K562 (cell line): ENCODE data around the gene RIMOC1. TPM values are rescaled to one million over a fixed set of nuclear protein-coding genes. Genes with fewer than 3 reads are reported as not detected.

ENCODE experiments used
- ARID1B ChIP-seq: fragments of 450-650 bp; IDR thresholded peaks from 2 replicates; pipeline ENCODE4 v1.6.1; 2016; ENCODE audit warnings: antibody characterized with exemption, mild to moderate bottlenecking, inconsistent platforms
- CREBBP ChIP-seq: IDR thresholded peaks from one replicate; pipeline ENCODE4 v1.6.1; 2012; ENCODE audit warnings: low read depth, mild to moderate bottlenecking, control low read depth, inconsistent platforms, low read length
- DMBX1 ChIP-seq: fragments of 250-450 bp; sonication (Bioruptor Pico); IDR thresholded peaks from 2 replicates; pipeline ENCODE4 v1.8.0; 2022; ENCODE audit warnings: inconsistent platforms, mild to moderate bottlenecking, moderate library complexity, borderline replicate concordance
- FOXM1 ChIP-seq, 2 experiments: fragments of 450-650 bp in 1 of 2; sonication (generic) in 1 of 2; formaldehyde crosslinking in 1 of 2; IDR thresholded peaks; 2 replicates each; pipeline versions ENCODE4 v1.6.1 to v1.9.0; 2017 to 2022; ENCODE audit warnings: low read depth in 2 of 2, mild to moderate bottlenecking in 2 of 2, missing genetic modification reagents in 1 of 2, moderate library complexity in 1 of 2
- HDAC1 ChIP-seq, 2 experiments: fragments of 450-650 bp; IDR thresholded peaks; 2 replicates each; pipeline ENCODE4 v1.6.1; 2016 to 2017; ENCODE audit warnings: inconsistent platforms in 1 of 2, mild to moderate bottlenecking in 1 of 2, moderate library complexity in 1 of 2
- HIVEP1 ChIP-seq: fragments of 250-450 bp; sonication (Bioruptor Pico); IDR thresholded peaks from 2 replicates; pipeline ENCODE4 v1.4.0; 2020; ENCODE audit warnings: mild to moderate bottlenecking
- HNRNPK ChIP-seq: fragments of 200-400 bp; formaldehyde crosslinking; IDR thresholded peaks from one replicate; pipeline ENCODE4 v1.6.1; 2018; ENCODE audit warnings: mild to moderate bottlenecking, low read depth, low read length; ENCODE audit not compliant: poor library complexity, severe bottlenecking
- PHF8 ChIP-seq: fragments of 200-600 bp; sonication (generic); IDR thresholded peaks from 2 replicates; pipeline ENCODE4 v1.6.1; 2012; ENCODE audit warnings: mixed run types, mild to moderate bottlenecking, inconsistent platforms, low read length, moderate library complexity, borderline replicate concordance
- POLR2A ChIP-seq: fragments of 450-650 bp; conservative IDR thresholded peaks from 2 replicates; pipeline ENCODE4 v1.6.1; 2016
- STAG1 ChIP-seq: sonication (generic); formaldehyde crosslinking; IDR thresholded peaks from 2 replicates; pipeline ENCODE4 v1.5.0; 2020; ENCODE audit warnings: missing genetic modification reagents, borderline replicate concordance
- TAF1 ChIP-seq: IDR thresholded peaks from 2 replicates; pipeline ENCODE4 v1.6.1; 2011; ENCODE audit warnings: mild to moderate bottlenecking, low read length, moderate library complexity; ENCODE audit not compliant: insufficient read depth, control insufficient read depth, severe bottlenecking; ENCODE audit errors: extremely low read depth
- ZC3H4 ChIP-seq: sonication (generic); formaldehyde crosslinking; IDR thresholded peaks from 2 replicates; pipeline ENCODE4 v1.9.0; 2021; ENCODE audit warnings: missing genetic modification reagents, borderline replicate concordance
- ZNF146 ChIP-seq: IDR thresholded peaks from one replicate; pipeline ENCODE4 v1.6.1; 2018; ENCODE audit warnings: missing compliant biosample characterization; ENCODE audit not compliant: unreplicated experiment
- ZNF347 ChIP-seq: fragments of 450-650 bp; formaldehyde crosslinking; IDR thresholded peaks from 2 replicates; pipeline ENCODE4 v1.4.0; 2020; ENCODE audit warnings: low read depth, mild to moderate bottlenecking, moderate library complexity
- ZNF507 ChIP-seq: conservative IDR thresholded peaks from 2 replicates; pipeline ENCODE4 v1.6.1; 2017; ENCODE audit warnings: missing genetic modification characterization, missing compliant biosample characterization
- ZNF766 ChIP-seq: fragments of 200-800 bp; sonication (Bioruptor generic); conservative IDR thresholded peaks from 2 replicates; pipeline ENCODE4 v1.6.1; 2016; ENCODE audit warnings: missing genetic modification characterization, missing compliant biosample characterization
- polyA plus RNA-seq, 8 experiments: library from polyadenylated mRNA; depleted of rRNA in 4 of 8; stranded (reverse) in 5 of 8; unstranded in 3 of 8; fragments of >200 nt; fragmentation: Nextera tagmentation in 2 of 8; fragmentation: Illumina TruSeq in 1 of 8; extraction: Ambion mirVana in 2 of 8; extraction: Trizol in 1 of 8; gene quantifications; 2 replicates each; pipeline versions ENCODE4 v1.2.1 to v1.2.3, GENCODE V29; 2011 to 2014; ENCODE audit warnings: inconsistent platforms in 1 of 8, missing spikeins in 1 of 8
- total RNA-seq, 7 experiments: library from RNA; depleted of rRNA in 6 of 7; stranded (reverse); fragments of >200 nt in 6 of 7; fragmentation: Illumina TruSeq in 2 of 7; extraction: Trizol in 2 of 7; gene quantifications; 2 replicates each; pipeline versions ENCODE4 v1.2.1 to v1.2.3, GENCODE V29; 2011 to 2021; ENCODE audit warnings: low replicate concordance in 1 of 7
- TF ChIP-seq, protein P1 (sequence below), 2 experiments: fragments of 450-650 bp in 1 of 2; sonication (generic) in 1 of 2; formaldehyde crosslinking; conservative IDR thresholded peaks; 2 replicates each; pipeline versions ENCODE4 v1.4.0 to v1.8.1; 2020 to 2022; ENCODE audit warnings: mild to moderate bottlenecking in 1 of 2, missing genetic modification reagents in 1 of 2
- TF ChIP-seq, protein P2 (sequence below): fragments of 450-650 bp; conservative IDR thresholded peaks from 2 replicates; pipeline ENCODE4 v1.6.1; 2016; ENCODE audit warnings: missing genetic modification characterization, low read depth, mild to moderate bottlenecking, control low read depth, missing compliant biosample characterization
- TF ChIP-seq, protein P3 (sequence below): sonication (generic); formaldehyde crosslinking; IDR thresholded peaks from 2 replicates; pipeline ENCODE4 v1.9.0; 2022; ENCODE audit warnings: mild to moderate bottlenecking, missing genetic modification reagents
- TF ChIP-seq, protein P4 (sequence below): fragments of 250-450 bp; sonication (Bioruptor Pico); IDR thresholded peaks from 2 replicates; pipeline ENCODE4 v1.4.0; 2020
- TF ChIP-seq, protein P5 (sequence below): fragments of 450-650 bp; formaldehyde crosslinking; IDR thresholded peaks from 2 replicates; pipeline ENCODE4 v1.4.0; 2020; ENCODE audit warnings: mild to moderate bottlenecking, moderate library complexity

The RIMOC1 gene
- total and polyA plus RNA-seq, 9 of the 15 experiments (the other 6 are each of a cell fraction or from before 2014, with no cell fraction given): 11.6 to 63.1 (median 30.8) TPM

DNA sequence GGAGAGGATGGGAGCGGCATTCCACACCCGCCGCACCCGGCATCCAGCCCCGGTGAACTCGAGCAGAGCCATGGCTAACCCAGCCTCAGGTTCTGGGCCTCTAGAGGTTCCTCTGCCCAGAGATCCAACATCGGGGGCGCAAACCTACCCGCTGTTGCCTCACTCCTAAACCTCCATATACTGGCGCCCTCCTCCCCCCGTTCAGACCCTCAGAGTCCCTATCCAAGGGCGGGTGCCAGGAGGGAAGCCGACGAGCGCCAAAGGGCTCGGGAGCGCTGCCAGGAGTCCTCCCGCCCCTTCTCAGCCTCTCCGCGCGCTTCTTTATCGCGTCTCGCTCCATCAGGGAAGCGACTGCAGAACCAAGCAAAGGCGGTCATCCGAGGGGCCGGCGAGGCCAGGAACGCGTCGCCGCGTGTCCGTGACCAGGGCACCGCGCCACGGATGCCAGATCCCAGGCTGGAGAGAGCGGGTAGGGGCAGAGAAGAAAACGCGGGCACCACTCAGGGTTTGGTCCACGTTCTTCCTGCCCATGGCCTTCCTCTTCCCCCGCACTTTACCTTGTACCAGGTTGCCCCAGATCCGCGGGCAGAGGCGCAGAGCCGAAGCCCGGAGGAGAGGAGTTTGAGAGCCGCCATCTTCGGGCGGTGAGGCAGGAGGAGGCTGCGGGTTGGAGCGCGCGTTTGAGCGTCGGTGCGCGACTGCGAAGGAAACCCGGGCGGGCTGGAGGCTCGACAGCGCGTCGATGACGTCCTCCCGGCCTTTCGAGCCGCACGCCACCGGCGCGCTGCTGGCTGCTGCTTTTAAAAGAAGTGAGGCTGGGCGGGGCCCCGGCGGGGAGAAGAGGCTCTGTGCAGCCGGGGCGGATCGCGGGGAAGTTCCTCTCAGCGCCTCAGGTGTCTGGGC, 34.2 kb upstream of the RIMOC1 start, which contains the start of gene OXCT1 (continued):
- TF ChIP-seq, protein P1, sequence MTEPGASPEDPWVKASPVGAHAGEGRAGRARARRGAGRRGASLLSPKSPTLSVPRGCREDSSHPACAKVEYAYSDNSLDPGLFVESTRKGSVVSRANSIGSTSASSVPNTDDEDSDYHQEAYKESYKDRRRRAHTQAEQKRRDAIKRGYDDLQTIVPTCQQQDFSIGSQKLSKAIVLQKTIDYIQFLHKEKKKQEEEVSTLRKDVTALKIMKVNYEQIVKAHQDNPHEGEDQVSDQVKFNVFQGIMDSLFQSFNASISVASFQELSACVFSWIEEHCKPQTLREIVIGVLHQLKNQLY (CRISPR knock-in tag; conservative IDR thresholded peaks at IDR 0.05): no peak
- TF ChIP-seq PHF8 (peak; percentile 82; the same call in 1 of the 2 replicates), ZNF146 (CRISPR knock-in tag) (no peak), HDAC1 (IDR thresholded peaks at IDR 0.05) (no peak; a peak in 1 of 4 replicates), TAF1 (peak; percentile 77), ZNF507 (tag) (no peak), ZNF347 (CRISPR knock-in tag) (no peak), ARID1B (no peak), ZNF766 (CRISPR knock-in tag) (0 out of 2 replicates have a peak, but pooled peaks have one; percentile 23), ZC3H4 (CRISPR knock-in tag) (0 out of 2 replicates have a peak, but pooled peaks have one; percentile 42), HNRNPK (no peak), FOXM1 (IDR thresholded peaks at IDR 0.05; ENCODE audit: low read depth) (no peak), FOXM1 (CRISPR knock-in tag; IDR thresholded peaks at IDR 0.05; ENCODE audit: low read depth) (peak; percentile 89; the same call in 1 of the 2 replicates), POLR2A (peak; percentile 90), HIVEP1 (CRISPR knock-in tag) (no peak), DMBX1 (CRISPR knock-in tag) (no peak), CREBBP (no peak), STAG1 (CRISPR knock-in tag) (no peak; the same call in 1 of the 2 replicates)
- TF ChIP-seq, protein P2, sequence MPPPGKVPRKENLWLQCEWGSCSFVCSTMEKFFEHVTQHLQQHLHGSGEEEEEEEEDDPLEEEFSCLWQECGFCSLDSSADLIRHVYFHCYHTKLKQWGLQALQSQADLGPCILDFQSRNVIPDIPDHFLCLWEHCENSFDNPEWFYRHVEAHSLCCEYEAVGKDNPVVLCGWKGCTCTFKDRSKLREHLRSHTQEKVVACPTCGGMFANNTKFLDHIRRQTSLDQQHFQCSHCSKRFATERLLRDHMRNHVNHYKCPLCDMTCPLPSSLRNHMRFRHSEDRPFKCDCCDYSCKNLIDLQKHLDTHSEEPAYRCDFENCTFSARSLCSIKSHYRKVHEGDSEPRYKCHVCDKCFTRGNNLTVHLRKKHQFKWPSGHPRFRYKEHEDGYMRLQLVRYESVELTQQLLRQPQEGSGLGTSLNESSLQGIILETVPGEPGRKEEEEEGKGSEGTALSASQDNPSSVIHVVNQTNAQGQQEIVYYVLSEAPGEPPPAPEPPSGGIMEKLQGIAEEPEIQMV: no peak
- TF ChIP-seq, protein P3, sequence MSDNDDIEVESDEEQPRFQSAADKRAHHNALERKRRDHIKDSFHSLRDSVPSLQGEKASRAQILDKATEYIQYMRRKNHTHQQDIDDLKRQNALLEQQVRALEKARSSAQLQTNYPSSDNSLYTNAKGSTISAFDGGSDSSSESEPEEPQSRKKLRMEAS (CRISPR knock-in tag): peak; percentile 65
- TF ChIP-seq, protein P4, sequence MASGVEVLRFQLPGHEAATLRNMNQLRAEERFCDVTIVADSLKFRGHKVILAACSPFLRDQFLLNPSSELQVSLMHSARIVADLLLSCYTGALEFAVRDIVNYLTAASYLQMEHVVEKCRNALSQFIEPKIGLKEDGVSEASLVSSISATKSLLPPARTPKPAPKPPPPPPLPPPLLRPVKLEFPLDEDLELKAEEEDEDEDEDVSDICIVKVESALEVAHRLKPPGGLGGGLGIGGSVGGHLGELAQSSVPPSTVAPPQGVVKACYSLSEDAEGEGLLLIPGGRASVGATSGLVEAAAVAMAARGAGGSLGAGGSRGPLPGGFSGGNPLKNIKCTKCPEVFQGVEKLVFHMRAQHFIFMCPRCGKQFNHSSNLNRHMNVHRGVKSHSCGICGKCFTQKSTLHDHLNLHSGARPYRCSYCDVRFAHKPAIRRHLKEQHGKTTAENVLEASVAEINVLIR (CRISPR knock-in tag): 0 out of 2 replicates have a peak, but pooled peaks have one; percentile 52
- TF ChIP-seq, protein P5, sequence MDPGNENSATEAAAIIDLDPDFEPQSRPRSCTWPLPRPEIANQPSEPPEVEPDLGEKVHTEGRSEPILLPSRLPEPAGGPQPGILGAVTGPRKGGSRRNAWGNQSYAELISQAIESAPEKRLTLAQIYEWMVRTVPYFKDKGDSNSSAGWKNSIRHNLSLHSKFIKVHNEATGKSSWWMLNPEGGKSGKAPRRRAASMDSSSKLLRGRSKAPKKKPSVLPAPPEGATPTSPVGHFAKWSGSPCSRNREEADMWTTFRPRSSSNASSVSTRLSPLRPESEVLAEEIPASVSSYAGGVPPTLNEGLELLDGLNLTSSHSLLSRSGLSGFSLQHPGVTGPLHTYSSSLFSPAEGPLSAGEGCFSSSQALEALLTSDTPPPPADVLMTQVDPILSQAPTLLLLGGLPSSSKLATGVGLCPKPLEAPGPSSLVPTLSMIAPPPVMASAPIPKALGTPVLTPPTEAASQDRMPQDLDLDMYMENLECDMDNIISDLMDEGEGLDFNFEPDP: no peak
